IMR-90 (cell line): Measurements from ENCODE around the gene LY9. TPM values are rescaled to one million over a fixed set of nuclear protein-coding genes. Genes with fewer than 3 reads are reported as not detected.

Experiments
- ATAC-seq: fragments of 200-7000 bp; cut with Tn5 transposase; 2 replicates; pipeline ENCODE4 v1.9.1; 2020; ENCODE audit warnings: low read depth, mild to moderate bottlenecking, moderate library complexity
- BruUV-seq: library from RNA; stranded (reverse); fragments of 400-500 nt; replicated peaks from 2 replicates; lab custom pipeline; 2021; lab: Mats Ljungman, UMichigan
- CTCF ChIA-PET: fragments of 300-600 bp; formaldehyde crosslinking; extraction: SDS; loops from one replicate; lab custom pipeline; 2021; ENCODE audit warnings: antibody characterized with exemption; lab: Yijun Ruan, JAX
- POLR2A ChIA-PET: fragments of 300-600 bp; sonication (Branson Sonifier 250); formaldehyde crosslinking; loops from one replicate; lab custom pipeline; 2022; ENCODE audit warnings: antibody characterized with exemption; ENCODE audit not compliant: unreplicated experiment; lab: Charles Lee
- DNase-seq: peaks from one replicate; pipeline ENCODE4 v3.0.0; 2013
- H2AFZ ChIP-seq: replicated peaks from 2 replicates; pipeline ENCODE3; 2013; ENCODE audit warnings: low read length, mild to moderate bottlenecking; ENCODE audit not compliant: poor library complexity
- H2AK5ac ChIP-seq: 2 replicates; pipeline ENCODE4 v1.6.1; 2013; ENCODE audit warnings: low read depth, low read length, inconsistent platforms
- H2AK9ac ChIP-seq: replicated peaks from 2 replicates; pipeline ENCODE3; 2013; ENCODE audit warnings: mild to moderate bottlenecking, low read depth, low read length, moderate library complexity; ENCODE audit not compliant: poor library complexity
- H2BK120ac ChIP-seq: 2 replicates; pipeline ENCODE4 v1.6.1; 2013; ENCODE audit warnings: low read depth, low read length, inconsistent platforms
- H2BK15ac ChIP-seq: 3 replicates; pipeline ENCODE4 v1.6.1; 2013; ENCODE audit warnings: low read depth, low read length, inconsistent platforms
- H2BK20ac ChIP-seq: 2 replicates; pipeline ENCODE4 v1.6.1; 2013; ENCODE audit warnings: low read depth, mild to moderate bottlenecking, inconsistent platforms, low read length, moderate library complexity
- H2BK5ac ChIP-seq: 2 replicates; pipeline ENCODE4 v1.6.1; 2013; ENCODE audit warnings: mild to moderate bottlenecking, low read depth, low read length, inconsistent platforms; ENCODE audit not compliant: poor library complexity, severe bottlenecking
- H3K14ac ChIP-seq: replicated peaks from 2 replicates; pipeline ENCODE4 v1.6.1; 2013; ENCODE audit warnings: low read depth, low read length, inconsistent platforms
- H3K18ac ChIP-seq: 2 replicates; pipeline ENCODE4 v1.6.1; 2013; ENCODE audit warnings: low read depth, low read length, control low read depth
- H3K23ac ChIP-seq: 2 replicates; pipeline ENCODE4 v1.6.1; 2013; ENCODE audit warnings: low read depth, low read length, inconsistent platforms
- H3K27ac ChIP-seq: 2 replicates; pipeline ENCODE4 v1.5.1; 2013; ENCODE audit warnings: mild to moderate bottlenecking, control low read depth, low read length; ENCODE audit not compliant: insufficient read depth
- H3K27me3 ChIP-seq: 2 replicates; pipeline ENCODE4 v1.6.1; 2013; ENCODE audit warnings: low read length; ENCODE audit not compliant: control insufficient read depth, insufficient read depth
- H3K36me3 ChIP-seq: 2 replicates; pipeline ENCODE4 v1.6.1; 2013; ENCODE audit warnings: low read length, mixed read lengths; ENCODE audit not compliant: control insufficient read depth, insufficient read depth
- H3K4ac ChIP-seq: 2 replicates; pipeline ENCODE4 v1.6.1; 2013; ENCODE audit warnings: low read depth, low read length, inconsistent platforms
- H3K4me1 ChIP-seq: 2 replicates; pipeline ENCODE4 v1.6.1; 2013; ENCODE audit warnings: low read length, mixed read lengths; ENCODE audit not compliant: control insufficient read depth, insufficient read depth
- H3K4me2 ChIP-seq: 2 replicates; pipeline ENCODE4 v1.6.1; 2013; ENCODE audit warnings: low read depth, mild to moderate bottlenecking, control low read depth, low read length, moderate library complexity
- H3K4me3 ChIP-seq: 2 replicates; pipeline ENCODE4 v1.5.1; 2013; ENCODE audit warnings: low read depth, mild to moderate bottlenecking, control low read depth, low read length, moderate library complexity; ENCODE audit not compliant: insufficient read depth
- H3K56ac ChIP-seq: 2 replicates; pipeline ENCODE4 v1.6.1; 2013; ENCODE audit warnings: low read length, inconsistent platforms; ENCODE audit not compliant: insufficient read depth; ENCODE audit errors: extremely low read depth
- H3K79me1 ChIP-seq, 2 experiments: 2 replicates each; pipeline ENCODE4 v1.6.1; 2013; ENCODE audit warnings: low read length in 2 of 2, inconsistent platforms in 1 of 2, low read depth in 1 of 2
- H3K9ac ChIP-seq: 2 replicates; pipeline ENCODE4 v1.6.1; 2013; ENCODE audit warnings: low read depth, low read length, control low read depth
- H3K9me1 ChIP-seq: 2 replicates; pipeline ENCODE4 v1.6.1; 2013; ENCODE audit warnings: low read length, inconsistent platforms; ENCODE audit not compliant: insufficient read depth
- H3K9me3 ChIP-seq: 2 replicates; pipeline ENCODE4 v1.6.1; 2013; ENCODE audit warnings: low read length; ENCODE audit not compliant: control insufficient read depth, insufficient read depth
- H4K20me1 ChIP-seq: 2 replicates; pipeline ENCODE4 v1.6.1; 2013; ENCODE audit warnings: low read length, inconsistent platforms; ENCODE audit not compliant: insufficient read depth
- H4K5ac ChIP-seq: 2 replicates; pipeline ENCODE4 v1.6.1; 2013; ENCODE audit warnings: mild to moderate bottlenecking, low read depth, low read length, control low read depth
- H4K8ac ChIP-seq, 2 experiments: 2 replicates each; pipeline ENCODE4 v1.6.1; 2013; ENCODE audit warnings: low read depth in 2 of 2, low read length in 2 of 2, control low read depth in 1 of 2, inconsistent platforms in 1 of 2
- H4K91ac ChIP-seq: 2 replicates; pipeline ENCODE4 v1.6.1; 2013; ENCODE audit warnings: low read depth, low read length, inconsistent platforms; ENCODE audit not compliant: insufficient read depth
- MAFK ChIP-seq: IDR thresholded peaks from 2 replicates; pipeline ENCODE4 v1.6.1; 2012; ENCODE audit warnings: low read depth, low read length, improper control_type of control experiment
- RAD21 ChIP-seq: IDR thresholded peaks from 2 replicates; pipeline ENCODE4 v1.6.1; 2012; ENCODE audit warnings: low read length, improper control_type of control experiment
- WGBS, 2 experiments: methylation state at CpG; one replicate each; pipeline versions ENCODE4 v1.1.5 to v1.1.7; 2013; ENCODE audit warnings: missing lambda C conversion rate in 2 of 2; ENCODE audit not compliant: insufficient read length in 1 of 2; ENCODE audit errors: extremely low coverage in 2 of 2; 5-methylcytosine and 5-hydroxymethylcytosine counted together
- dilution Hi-C: fragments of 300-500 bp; cut with HindIII; formaldehyde crosslinking; loops from one replicate; pipeline ENCODE4 v1.14.3; 2018; ENCODE audit warnings: low sequenced_read_pairs; ENCODE audit not compliant: unreplicated experiment
- in situ Hi-C: fragments of 300-500 bp; cut with MboI; formaldehyde crosslinking; loops from 3 replicates; pipeline ENCODE4 v1.14.3; 2019; ENCODE audit warnings: low sequenced_read_pairs, inconsistent platforms, mixed read lengths
- intact Hi-C: fragments of 100-400 bp; cut with micrococcal nuclease; formaldehyde crosslinking; loops from 2 replicates; pipeline ENCODE4 v1.10.0; 2022
- polyA plus RNA-seq, 3 experiments: library from polyadenylated mRNA; depleted of rRNA; stranded (reverse); fragments of >200 nt; gene quantifications; 2 replicates each; pipeline ENCODE4 v1.2.3, GENCODE V29; 2012; ENCODE audit warnings: low replicate concordance in 1 of 3
- total RNA-seq: library from RNA; depleted of rRNA; stranded (reverse); fragments of >200 nt; gene quantifications from 2 replicates; pipeline ENCODE4 v1.2.3, GENCODE V29; 2012
- TF ChIP-seq, protein P1 (sequence below): conservative IDR thresholded peaks from 2 replicates; pipeline ENCODE4 v1.5.1; 2012; ENCODE audit warnings: mild to moderate bottlenecking, low read depth, low read length, improper control_type of control experiment

Gene LY9
- total and polyA plus RNA-seq, 2 of the 4 experiments (the other 2 are of a cell fraction) = not detected

DNA sequence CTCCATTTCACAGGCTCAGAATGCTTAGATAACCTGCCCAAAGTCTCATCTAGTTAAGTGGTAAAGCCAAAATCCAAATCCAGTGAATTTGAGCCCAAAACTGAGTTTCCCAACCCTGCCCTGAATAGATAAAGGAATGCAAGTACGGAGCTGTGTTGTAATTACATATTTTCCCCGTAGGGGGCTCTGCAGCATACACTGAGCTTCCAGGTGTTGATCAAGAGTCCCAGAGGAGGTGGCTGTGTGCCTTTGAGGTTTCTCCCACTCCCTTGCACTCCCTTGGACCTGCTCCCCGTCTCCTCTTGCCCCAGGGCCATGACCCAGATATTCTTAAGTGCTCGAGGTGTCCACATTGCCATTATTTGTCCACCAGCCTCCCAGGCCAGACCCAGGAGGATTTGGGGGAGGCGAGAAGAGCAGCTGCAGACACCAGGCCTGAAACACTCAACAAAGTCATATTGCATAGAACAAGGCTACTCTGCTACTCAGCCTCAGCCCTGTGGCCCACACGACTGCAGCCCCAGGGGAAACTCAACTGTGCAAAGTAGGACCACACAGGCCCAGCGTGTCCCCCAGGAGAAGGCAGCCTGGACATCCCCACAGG is 18.4 kb upstream of the LY9 start:
- no peak overlapping the region for H2BK15ac ChIP-seq
- H3K56ac ChIP-seq = no peak overlapping the region
- 67% methylated on average over 1 of the region's 7 CpGs; no CpG with 5 or more reads in 1 of the 2 experiments for WGBS, 2 experiments
- no peak overlapping the region for H3K4me2 ChIP-seq
- BruUV-seq = no TSS peak
- dilution Hi-C loops = no loop called here
- no peaks in the 10 kb centered on the region for H3K9me3 ChIP-seq
- H3K79me1 ChIP-seq = no peaks in the 10 kb centered on the region
- H2BK120ac ChIP-seq = no peak overlapping the region
- intact Hi-C loops = no loop called here
- H3K4me3 ChIP-seq = no peak overlapping the region
- H4K8ac ChIP-seq = no peak overlapping the region
- ChIA-PET CTCF (no interaction called here), POLR2A (no interaction called here)
- no peak overlapping the region for H2BK5ac ChIP-seq
- H4K5ac ChIP-seq = no peak overlapping the region
- H2AK5ac ChIP-seq = no peak overlapping the region
- no peak overlapping the region for H3K4ac ChIP-seq
- H3K9ac ChIP-seq = no peak overlapping the region
- H3K9me1 ChIP-seq = no peaks in the 10 kb centered on the region
- H4K91ac ChIP-seq = no peak overlapping the region
- H3K36me3 ChIP-seq = no peaks in the 10 kb centered on the region
- no peak overlapping the region for H3K14ac ChIP-seq
- H4K20me1 ChIP-seq = no peaks in the 10 kb centered on the region
- H2AFZ ChIP-seq = no peak overlapping the region
- ATAC-seq (0 out of 2 replicates have a peak, but pooled peaks have one; percentile 32), DNase-seq (no peak)
- no peak overlapping the region for H2AK9ac ChIP-seq
- H3K27ac ChIP-seq = no peak overlapping the region
- H2BK20ac ChIP-seq = no peak overlapping the region
- H3K4me1 ChIP-seq = no peaks in the 10 kb centered on the region
- in situ Hi-C loops = no loop called here
- H3K27me3 ChIP-seq = no peaks in the 10 kb centered on the region
- H3K23ac ChIP-seq = no peak overlapping the region
- H3K18ac ChIP-seq = no peak overlapping the region
- TF ChIP-seq RAD21 (0 out of 2 replicates have a peak, but pooled peaks have one; percentile 11), MAFK (no peak)
- TF ChIP-seq, protein P1, sequence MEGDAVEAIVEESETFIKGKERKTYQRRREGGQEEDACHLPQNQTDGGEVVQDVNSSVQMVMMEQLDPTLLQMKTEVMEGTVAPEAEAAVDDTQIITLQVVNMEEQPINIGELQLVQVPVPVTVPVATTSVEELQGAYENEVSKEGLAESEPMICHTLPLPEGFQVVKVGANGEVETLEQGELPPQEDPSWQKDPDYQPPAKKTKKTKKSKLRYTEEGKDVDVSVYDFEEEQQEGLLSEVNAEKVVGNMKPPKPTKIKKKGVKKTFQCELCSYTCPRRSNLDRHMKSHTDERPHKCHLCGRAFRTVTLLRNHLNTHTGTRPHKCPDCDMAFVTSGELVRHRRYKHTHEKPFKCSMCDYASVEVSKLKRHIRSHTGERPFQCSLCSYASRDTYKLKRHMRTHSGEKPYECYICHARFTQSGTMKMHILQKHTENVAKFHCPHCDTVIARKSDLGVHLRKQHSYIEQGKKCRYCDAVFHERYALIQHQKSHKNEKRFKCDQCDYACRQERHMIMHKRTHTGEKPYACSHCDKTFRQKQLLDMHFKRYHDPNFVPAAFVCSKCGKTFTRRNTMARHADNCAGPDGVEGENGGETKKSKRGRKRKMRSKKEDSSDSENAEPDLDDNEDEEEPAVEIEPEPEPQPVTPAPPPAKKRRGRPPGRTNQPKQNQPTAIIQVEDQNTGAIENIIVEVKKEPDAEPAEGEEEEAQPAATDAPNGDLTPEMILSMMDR = peak; percentile 25; the same call in 1 of the 2 replicates
